Measurements from ENCODE around the gene RUBCNL.
"Not testable (repeated sequence)": the region's sequence is repeated elsewhere in the genome, so short reads cannot be mapped to it uniquely, and the experiment has no call there.

The RUBCNL gene

DNA sequence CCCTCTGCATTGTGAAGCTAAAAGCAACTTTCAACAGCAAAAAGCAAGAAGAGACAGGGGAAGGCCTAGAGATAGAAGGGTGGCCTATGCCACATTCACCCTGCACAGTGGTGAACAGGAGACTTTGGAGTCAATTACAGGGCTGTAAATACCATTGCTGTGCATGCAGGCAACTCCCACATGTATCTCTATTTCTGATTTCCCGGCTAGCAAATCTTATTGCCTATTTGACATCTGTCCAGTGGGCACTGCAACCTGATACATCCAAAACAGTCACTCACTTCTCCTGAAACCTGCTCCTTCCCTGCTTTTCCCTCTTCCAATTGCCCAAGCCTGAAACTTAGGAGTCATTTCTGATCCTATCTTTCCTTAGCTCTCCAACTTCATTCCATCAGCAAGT is 13.4 kb downstream of the RUBCNL start:
- Histone ChIP-seq H3K27ac (ENCODE audit: low read length) (no peak overlapping the region), H3K9me3 (replicated peaks; ENCODE audit: insufficient read depth, low read length) (no peaks in the 10 kb centered on the region), H3K36me3 (replicated peaks; ENCODE audit: insufficient read depth, low read length) (no peaks in the 10 kb centered on the region), H3K9me2 (replicated peaks; ENCODE audit: insufficient read depth, low read length) (no peaks in the 10 kb centered on the region), H3K4me1 (ENCODE audit: low read length) (peaks cover 27% of the 10 kb centered on the region), H3K9ac (ENCODE audit: low read length) (no peak overlapping the region), H3K27me3 (replicated peaks; ENCODE audit: insufficient read depth, low read length) (no peaks in the 10 kb centered on the region), H4K20me1 (ENCODE audit: insufficient read depth, low read length) (no peaks in the 10 kb centered on the region), H3K79me2 (ENCODE audit: low read length) (no peaks in the 10 kb centered on the region), H3K4me3 (ENCODE audit: low read length) (no peak overlapping the region), H3F3A (ENCODE audit: insufficient read depth, low read length) (no peaks in the 10 kb centered on the region; the same call in 1 of the 2 replicates), H3K4me2 (ENCODE audit: low read depth, low read length) (no peak overlapping the region), H2AFZ (ENCODE audit: low read length) (no peak overlapping the region)
- no peak for TF ChIP-seq EZH2phosphoT487 (IDR thresholded peaks at IDR 0.05; ENCODE audit: low read length)
- TF ChIP-seq EZH2 (optimal IDR thresholded peaks at IDR 0.05; ENCODE audit: low read depth, low read length) = no peak
- TF ChIP-seq, protein P1, sequence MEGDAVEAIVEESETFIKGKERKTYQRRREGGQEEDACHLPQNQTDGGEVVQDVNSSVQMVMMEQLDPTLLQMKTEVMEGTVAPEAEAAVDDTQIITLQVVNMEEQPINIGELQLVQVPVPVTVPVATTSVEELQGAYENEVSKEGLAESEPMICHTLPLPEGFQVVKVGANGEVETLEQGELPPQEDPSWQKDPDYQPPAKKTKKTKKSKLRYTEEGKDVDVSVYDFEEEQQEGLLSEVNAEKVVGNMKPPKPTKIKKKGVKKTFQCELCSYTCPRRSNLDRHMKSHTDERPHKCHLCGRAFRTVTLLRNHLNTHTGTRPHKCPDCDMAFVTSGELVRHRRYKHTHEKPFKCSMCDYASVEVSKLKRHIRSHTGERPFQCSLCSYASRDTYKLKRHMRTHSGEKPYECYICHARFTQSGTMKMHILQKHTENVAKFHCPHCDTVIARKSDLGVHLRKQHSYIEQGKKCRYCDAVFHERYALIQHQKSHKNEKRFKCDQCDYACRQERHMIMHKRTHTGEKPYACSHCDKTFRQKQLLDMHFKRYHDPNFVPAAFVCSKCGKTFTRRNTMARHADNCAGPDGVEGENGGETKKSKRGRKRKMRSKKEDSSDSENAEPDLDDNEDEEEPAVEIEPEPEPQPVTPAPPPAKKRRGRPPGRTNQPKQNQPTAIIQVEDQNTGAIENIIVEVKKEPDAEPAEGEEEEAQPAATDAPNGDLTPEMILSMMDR (IDR thresholded peaks at IDR 0.05; ENCODE audit: low read length) = no peak
- DNase-seq = no peak

GRCh38 chr13:46372938-46373337 is 14.1 kb downstream of the RUBCNL start:
- H3K9ac ChIP-seq (ENCODE audit: low read length); H2AFZ ChIP-seq (ENCODE audit: low read length); H3F3A ChIP-seq (ENCODE audit: insufficient read depth, low read length); H3K4me3 ChIP-seq (ENCODE audit: low read length); H4K20me1 ChIP-seq (ENCODE audit: insufficient read depth, low read length); H3K27ac ChIP-seq (ENCODE audit: low read length); H3K4me2 ChIP-seq (ENCODE audit: low read depth, low read length); DNase-seq; H3K9me3 ChIP-seq (replicated peaks; ENCODE audit: insufficient read depth, low read length); H3K9me2 ChIP-seq (replicated peaks; ENCODE audit: insufficient read depth, low read length); H3K79me2 ChIP-seq (ENCODE audit: low read length); H3K27me3 ChIP-seq (replicated peaks; ENCODE audit: insufficient read depth, low read length); H3K36me3 ChIP-seq (replicated peaks; ENCODE audit: insufficient read depth, low read length): not testable (repeated sequence)
- peaks cover 20% of the 10 kb centered on the region for H3K4me1 ChIP-seq (ENCODE audit: low read length)

- TF ChIP-seq EZH2phosphoT487 (IDR thresholded peaks at IDR 0.05; ENCODE audit: low read length) = no peak
- TF ChIP-seq, protein P1 (IDR thresholded peaks at IDR 0.05; ENCODE audit: low read length) = no peak
- no peak for TF ChIP-seq EZH2 (optimal IDR thresholded peaks at IDR 0.05; ENCODE audit: low read depth, low read length)
- no peak overlapping the region for H2AFZ ChIP-seq (ENCODE audit: low read length)
- H3K79me2 ChIP-seq (ENCODE audit: low read length) = no peaks in the 10 kb centered on the region
- no peaks in the 10 kb centered on the region for H3K27me3 ChIP-seq (replicated peaks; ENCODE audit: insufficient read depth, low read length)
- no peaks in the 10 kb centered on the region; the same call in 1 of the 2 replicates for H3F3A ChIP-seq (ENCODE audit: insufficient read depth, low read length)
- H3K4me3 ChIP-seq (ENCODE audit: low read length) = no peak overlapping the region
- H3K9ac ChIP-seq (ENCODE audit: low read length) = no peak overlapping the region
- H3K9me2 ChIP-seq (replicated peaks; ENCODE audit: insufficient read depth, low read length) = no peaks in the 10 kb centered on the region
- peaks cover 16% of the 10 kb centered on the region for H3K4me1 ChIP-seq (ENCODE audit: low read length)
- no peaks in the 10 kb centered on the region for H4K20me1 ChIP-seq (ENCODE audit: insufficient read depth, low read length)
- H3K27ac ChIP-seq (ENCODE audit: low read length) = no peak overlapping the region
- H3K9me3 ChIP-seq (replicated peaks; ENCODE audit: insufficient read depth, low read length) = no peaks in the 10 kb centered on the region
- no peak for DNase-seq
- H3K4me2 ChIP-seq (ENCODE audit: low read depth, low read length) = no peak overlapping the region
- no peaks in the 10 kb centered on the region for H3K36me3 ChIP-seq (replicated peaks; ENCODE audit: insufficient read depth, low read length)
Observed at GRCh38 chr13:46372071-46372470, 15.0 kb downstream of the RUBCNL start.

GRCh38 chr13:46369506-46370277 is 17.4 kb downstream of the RUBCNL start:
- no peak overlapping the region for H2AFZ ChIP-seq (ENCODE audit: low read length)
- TF ChIP-seq EZH2phosphoT487 (IDR thresholded peaks at IDR 0.05; ENCODE audit: low read length) (no peak), EZH2 (optimal IDR thresholded peaks at IDR 0.05; ENCODE audit: low read depth, low read length) (no peak)
- TF ChIP-seq, protein P1 (IDR thresholded peaks at IDR 0.05; ENCODE audit: low read length) = no peak
- peak overlapping the region; percentile 47; the same call in 1 of the 2 replicates for H3K4me2 ChIP-seq (ENCODE audit: low read depth, low read length)
- H4K20me1 ChIP-seq (ENCODE audit: insufficient read depth, low read length) = no peaks in the 10 kb centered on the region
- H3K27ac ChIP-seq (ENCODE audit: low read length) = peak overlapping the region; percentile 37; the same call in 1 of the 2 replicates
- DNase-seq = peak; percentile 17
- no peaks in the 10 kb centered on the region for H3K9me3 ChIP-seq (replicated peaks; ENCODE audit: insufficient read depth, low read length)
- no peak overlapping the region for H3K4me3 ChIP-seq (ENCODE audit: low read length)
- H3K9me2 ChIP-seq (replicated peaks; ENCODE audit: insufficient read depth, low read length) = no peaks in the 10 kb centered on the region
- H3K27me3 ChIP-seq (replicated peaks; ENCODE audit: insufficient read depth, low read length) = no peaks in the 10 kb centered on the region
- H3K4me1 ChIP-seq (ENCODE audit: low read length) = peaks cover 16% of the 10 kb centered on the region
- no peak overlapping the region for H3K9ac ChIP-seq (ENCODE audit: low read length)
- H3F3A ChIP-seq (ENCODE audit: insufficient read depth, low read length) = no peaks in the 10 kb centered on the region; the same call in 1 of the 2 replicates
- H3K79me2 ChIP-seq (ENCODE audit: low read length) = no peaks in the 10 kb centered on the region
- H3K36me3 ChIP-seq (replicated peaks; ENCODE audit: insufficient read depth, low read length) = no peaks in the 10 kb centered on the region
